Neural crest cell (in vitro differentiated cells): ENCODE measurements around the gene AGPAT3. TPM values are rescaled to one million over a fixed set of nuclear protein-coding genes. Genes with fewer than 3 reads are reported as not detected.

Source experiments
- DNase-seq: peaks from one replicate; pipeline ENCODE4 v3.0.0; 2021; ENCODE audit warnings: low read depth, mixed read lengths, low spot score
- H3K27ac Mint-ChIP-seq: one replicate; pipeline ENCODE4 v1.8.0; 2021; ENCODE audit warnings: mild to moderate bottlenecking, mixed read lengths; ENCODE audit not compliant: unreplicated experiment
- H3K27me3 Mint-ChIP-seq: 2 replicates; pipeline ENCODE4 v1.8.0; 2021; ENCODE audit warnings: low read depth, mild to moderate bottlenecking, mixed read lengths
- H3K36me3 Mint-ChIP-seq: 2 replicates; pipeline ENCODE4 v1.8.0; 2021; ENCODE audit warnings: low read depth, mild to moderate bottlenecking, mixed read lengths
- H3K4me1 Mint-ChIP-seq: 2 replicates; pipeline ENCODE4 v1.8.0; 2021; ENCODE audit warnings: mixed read lengths
- H3K4me3 Mint-ChIP-seq: one replicate; pipeline ENCODE4 v1.8.0; 2021; ENCODE audit warnings: mild to moderate bottlenecking, mixed read lengths
- H3K9me3 Mint-ChIP-seq: 2 replicates; pipeline ENCODE4 v1.8.0; 2021; ENCODE audit warnings: mixed read lengths
- total RNA-seq: library from RNA; stranded (reverse); gene quantifications from 2 replicates; pipeline ENCODE4 v1.2.1, GENCODE V29; 2021
- TF ChIP-seq, protein P1 (sequence below): fragments of 200-600 bp; sonication (generic); conservative IDR thresholded peaks from 2 replicates; pipeline ENCODE4 v1.5.0; 2021; ENCODE audit warnings: antibody characterized with exemption, mild to moderate bottlenecking

Gene AGPAT3
- total RNA-seq, 1 donor from 2014 or later: 37.3 TPM

- H3K4me1 Mint-ChIP-seq: peaks cover 25% of the 10 kb centered on the region
- no peak overlapping the region for H3K4me3 Mint-ChIP-seq
- TF ChIP-seq, protein P1, sequence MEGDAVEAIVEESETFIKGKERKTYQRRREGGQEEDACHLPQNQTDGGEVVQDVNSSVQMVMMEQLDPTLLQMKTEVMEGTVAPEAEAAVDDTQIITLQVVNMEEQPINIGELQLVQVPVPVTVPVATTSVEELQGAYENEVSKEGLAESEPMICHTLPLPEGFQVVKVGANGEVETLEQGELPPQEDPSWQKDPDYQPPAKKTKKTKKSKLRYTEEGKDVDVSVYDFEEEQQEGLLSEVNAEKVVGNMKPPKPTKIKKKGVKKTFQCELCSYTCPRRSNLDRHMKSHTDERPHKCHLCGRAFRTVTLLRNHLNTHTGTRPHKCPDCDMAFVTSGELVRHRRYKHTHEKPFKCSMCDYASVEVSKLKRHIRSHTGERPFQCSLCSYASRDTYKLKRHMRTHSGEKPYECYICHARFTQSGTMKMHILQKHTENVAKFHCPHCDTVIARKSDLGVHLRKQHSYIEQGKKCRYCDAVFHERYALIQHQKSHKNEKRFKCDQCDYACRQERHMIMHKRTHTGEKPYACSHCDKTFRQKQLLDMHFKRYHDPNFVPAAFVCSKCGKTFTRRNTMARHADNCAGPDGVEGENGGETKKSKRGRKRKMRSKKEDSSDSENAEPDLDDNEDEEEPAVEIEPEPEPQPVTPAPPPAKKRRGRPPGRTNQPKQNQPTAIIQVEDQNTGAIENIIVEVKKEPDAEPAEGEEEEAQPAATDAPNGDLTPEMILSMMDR: no peak
- no peaks in the 10 kb centered on the region for H3K27me3 Mint-ChIP-seq
- H3K9me3 Mint-ChIP-seq: no peaks in the 10 kb centered on the region
- no peak for DNase-seq
- H3K27ac Mint-ChIP-seq: no peak overlapping the region
- peaks cover 3% of the 10 kb centered on the region for H3K36me3 Mint-ChIP-seq
Measured at GRCh38 chr21:44028287-44028659, 163.2 kb downstream of the AGPAT3 start.

GRCh38 chr21:44029460-44030087 lies 164.6 kb downstream of the AGPAT3 start:
- TF ChIP-seq, protein P1: no peak
- Mint-ChIP-seq H3K9me3 (no peaks in the 10 kb centered on the region), H3K36me3 (peaks cover 6% of the 10 kb centered on the region), H3K27me3 (no peaks in the 10 kb centered on the region), H3K4me1 (peaks cover 22% of the 10 kb centered on the region), H3K27ac (no peak overlapping the region), H3K4me3 (no peak overlapping the region)
- no peak for DNase-seq

DNA sequence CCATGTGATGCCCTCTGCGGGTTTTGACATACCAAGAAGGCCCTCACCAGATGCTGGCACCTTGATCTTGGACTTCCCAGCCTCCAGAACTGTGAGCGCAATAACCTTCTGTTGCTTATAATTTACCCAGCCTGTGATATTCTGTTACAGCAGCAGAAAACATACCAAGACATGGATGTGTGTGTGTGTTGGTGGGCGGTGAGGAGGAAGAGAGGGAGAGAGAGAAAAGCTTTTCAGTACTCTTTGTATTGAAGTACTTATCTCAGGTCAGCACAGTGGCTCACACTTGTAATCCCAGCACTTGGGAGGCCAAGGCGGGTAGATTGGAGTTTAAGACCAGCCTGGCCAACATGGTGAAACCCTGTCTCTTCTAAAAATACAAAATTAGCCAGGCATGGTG lies 170.2 kb downstream of the AGPAT3 start:
- H3K4me1 Mint-ChIP-seq: no peaks in the 10 kb centered on the region
- no peak overlapping the region for H3K27ac Mint-ChIP-seq
- no peaks in the 10 kb centered on the region for H3K9me3 Mint-ChIP-seq
- no peak overlapping the region for H3K4me3 Mint-ChIP-seq
- H3K27me3 Mint-ChIP-seq: no peaks in the 10 kb centered on the region
- peaks cover 8% of the 10 kb centered on the region for H3K36me3 Mint-ChIP-seq
- TF ChIP-seq, protein P1: no peak
- DNase-seq: no peak

Other genes with a start within 250 kb of the AGPAT3 start
- 2.3 and 2.5 TPM in 2 replicates for gene HSF2BP, start 205.7 kb upstream of the AGPAT3 start, total RNA-seq
- gene RRP1B, start 205.7 kb upstream of the AGPAT3 start, total RNA-seq: 68.8 and 70.4 TPM in 2 replicates
- gene PDXK, start 146.1 kb upstream of the AGPAT3 start, total RNA-seq: 59.3 and 67.3 TPM in 2 replicates
- gene CSTB, start 88.9 kb upstream of the AGPAT3 start, total RNA-seq: 37.1 and 40.9 TPM in 2 replicates
- 49.0 and 49.4 TPM in 2 replicates for gene RRP1, start 75.6 kb upstream of the AGPAT3 start, total RNA-seq
- 35.1 and 36.7 TPM in 2 replicates for gene TRAPPC10, start 147.1 kb downstream of the AGPAT3 start, total RNA-seq
- gene PWP2, start 242.2 kb downstream of the AGPAT3 start, total RNA-seq: 4.0 and 4.1 TPM in 2 replicates